CD8-positive, alpha-beta memory T cell (primary cell): ENCODE results near the gene LAMC1. TPM values are rescaled to one million over a fixed set of nuclear protein-coding genes. Genes with fewer than 3 reads are reported as not detected.

Experiments used
- CTCF ChIA-PET: fragments of 350-600 bp; sonication (Branson Sonifier 250); formaldehyde crosslinking; loops from one replicate; lab custom pipeline; 2021; ENCODE audit warnings: antibody characterized with exemption; lab: Charles Lee
- POLR2A ChIA-PET: fragments of 350-600 bp; sonication (Branson Sonifier 250); formaldehyde crosslinking; loops from one replicate; lab custom pipeline; 2021; ENCODE audit warnings: antibody characterized with exemption; lab: Charles Lee
- DNase-seq, 5 donors: peaks; one replicate each; pipeline versions ENCODE4 v3.0.0 to v3.0.0-alpha.2; 2020 to 2022; ENCODE audit warnings: mixed read lengths in 1 of 5
- H3K27ac ChIP-seq: one replicate; pipeline ENCODE4 v1.7.0; 2013; ENCODE audit warnings: low read depth, mild to moderate bottlenecking, low read length, moderate library complexity
- H3K27me3 ChIP-seq: 2 replicates; pipeline ENCODE4 v1.7.0; 2013; ENCODE audit warnings: low read length, mild to moderate bottlenecking; ENCODE audit not compliant: insufficient read depth, poor library complexity, severe bottlenecking
- H3K36me3 ChIP-seq: 2 replicates; pipeline ENCODE4 v1.7.0; 2013; ENCODE audit warnings: mild to moderate bottlenecking, low read length, moderate library complexity; ENCODE audit not compliant: insufficient read depth
- H3K4me1 ChIP-seq: 2 replicates; pipeline ENCODE4 v1.7.0; 2013; ENCODE audit warnings: mild to moderate bottlenecking, low read length, moderate library complexity; ENCODE audit not compliant: insufficient read depth
- H3K4me3 ChIP-seq: 2 replicates; pipeline ENCODE4 v1.7.0; 2013; ENCODE audit warnings: mild to moderate bottlenecking, low read length
- H3K9me3 ChIP-seq: 2 replicates; pipeline ENCODE4 v1.7.0; 2013; ENCODE audit warnings: mild to moderate bottlenecking, low read length
- H3K27ac Mint-ChIP-seq, 8 donors: one replicate each; pipeline ENCODE4 v1.8.0; 2020 to 2021; ENCODE audit warnings: mixed read lengths in 8 of 8, mild to moderate bottlenecking in 6 of 8, inconsistent platforms in 3 of 8, moderate library complexity in 3 of 8
- H3K27me3 Mint-ChIP-seq, 2 donors: one replicate each; pipeline ENCODE4 v1.8.0; 2020 to 2021; ENCODE audit warnings: mixed read lengths in 2 of 2, mild to moderate bottlenecking in 1 of 2, moderate library complexity in 1 of 2
- H3K36me3 Mint-ChIP-seq, 3 donors: one replicate each; pipeline ENCODE4 v1.8.0; 2020 to 2021; ENCODE audit warnings: mixed read lengths in 3 of 3, inconsistent platforms in 1 of 3, mild to moderate bottlenecking in 1 of 3
- H3K4me1 Mint-ChIP-seq, 3 donors: one replicate each; pipeline ENCODE4 v1.8.0; 2020 to 2021; ENCODE audit warnings: mixed read lengths in 3 of 3, inconsistent platforms in 1 of 3, mild to moderate bottlenecking in 1 of 3
- H3K4me3 Mint-ChIP-seq, 7 donors: one replicate each; pipeline ENCODE4 v1.8.0; 2020 to 2021; ENCODE audit warnings: mixed read lengths in 7 of 7, mild to moderate bottlenecking in 6 of 7, moderate library complexity in 4 of 7, inconsistent platforms in 2 of 7
- H3K9me3 Mint-ChIP-seq, 5 donors: one replicate each; pipeline ENCODE4 v1.8.0; 2020 to 2022; ENCODE audit warnings: mixed read lengths in 5 of 5, mild to moderate bottlenecking in 3 of 5, moderate library complexity in 2 of 5, inconsistent platforms in 1 of 5
- polyA plus RNA-seq: library from polyadenylated mRNA; unstranded; fragments of 300-500 nt; fragmentation: Illumina TruSeq; gene quantifications from one replicate; pipeline ENCODE4 v1.2.3, GENCODE V29; 2021
- total RNA-seq, 2 experiments: library from RNA; stranded (reverse); gene quantifications; one replicate each; pipeline ENCODE4 v1.2.3, GENCODE V29; 2021

LAMC1 gene
- total and polyA plus RNA-seq, 3 experiments from 2014 or later, result 0.33 to 0.58 TPM; not detected in 1

DNA sequence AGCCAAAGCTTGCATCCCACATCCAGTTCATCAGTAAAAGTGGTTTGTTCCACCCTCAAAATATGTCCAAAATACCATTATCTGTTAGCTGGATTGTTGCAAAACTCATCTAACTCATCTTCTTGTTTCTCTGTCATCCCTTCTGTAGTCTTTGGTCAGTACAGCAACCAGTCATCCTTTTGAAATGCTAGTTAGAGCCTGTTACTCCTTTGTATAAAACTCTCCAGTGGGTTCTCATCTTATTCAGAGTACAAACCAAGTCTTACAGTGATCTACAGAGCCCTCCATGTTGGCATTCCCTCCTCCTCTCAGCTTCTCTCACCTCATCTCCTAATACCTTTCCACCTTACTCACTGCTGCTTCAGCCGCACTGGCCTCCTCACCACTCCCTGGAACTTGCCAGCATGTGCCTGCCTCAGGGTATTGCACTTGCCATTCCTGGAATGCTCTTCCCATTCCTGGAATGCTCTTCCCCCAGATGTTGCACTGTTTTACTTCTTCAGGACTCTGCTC is 70.6 kb downstream of the LAMC1 start:
- H3K27ac Mint-ChIP-seq, result no peak overlapping the region
- H3K4me3 ChIP-seq, result no peak overlapping the region
- H3K4me1 ChIP-seq, result no peaks in the 10 kb centered on the region
- H3K27me3 Mint-ChIP-seq, result peaks cover 0 to 12% of the 10 kb centered on the region in 2 donors
- H3K9me3 ChIP-seq, result no peaks in the 10 kb centered on the region
- peaks cover 0 to 3% (median 0%) of the 10 kb centered on the region in 5 donors for H3K9me3 Mint-ChIP-seq
- no peak overlapping the region for H3K4me3 Mint-ChIP-seq
- no peaks in the 10 kb centered on the region for H3K27me3 ChIP-seq
- no peak for DNase-seq
- H3K4me1 Mint-ChIP-seq, result no peaks in the 10 kb centered on the region
- CTCF ChIA-PET, result no interaction called here
- POLR2A ChIA-PET, result no interaction called here
- no peak overlapping the region for H3K27ac ChIP-seq
- no peaks in the 10 kb centered on the region for H3K36me3 ChIP-seq
- H3K36me3 Mint-ChIP-seq, result no peaks in the 10 kb centered on the region

DNA sequence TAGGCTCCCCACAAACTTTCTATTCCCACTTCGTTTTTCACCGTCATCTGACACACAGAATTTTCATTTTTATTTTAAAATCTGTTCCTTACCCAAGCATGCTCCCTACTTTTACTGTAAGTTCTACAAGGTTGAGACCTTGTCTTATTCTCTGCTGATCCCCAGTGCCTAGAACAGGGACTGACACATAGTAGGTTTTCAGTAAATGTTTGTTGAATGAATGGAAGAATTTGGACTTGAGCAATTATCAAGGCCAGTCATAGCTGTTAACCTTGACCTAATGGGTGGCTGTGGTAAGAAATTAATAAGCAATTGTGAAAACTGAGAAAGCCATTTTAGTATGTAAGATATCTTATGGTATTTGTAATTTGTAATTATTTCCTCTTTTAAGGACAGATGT is 71.1 kb downstream of the LAMC1 start:
- H3K9me3 ChIP-seq, result no peaks in the 10 kb centered on the region
- Mint-ChIP-seq H3K4me1 (no peaks in the 10 kb centered on the region), H3K27me3 (peaks cover 0 to 12% of the 10 kb centered on the region in 2 donors), H3K27ac (no peak overlapping the region), H3K4me3 (no peak overlapping the region), H3K36me3 (no peaks in the 10 kb centered on the region), H3K9me3 (peaks cover 0 to 3% (median 0%) of the 10 kb centered on the region in 5 donors)
- no peaks in the 10 kb centered on the region for H3K27me3 ChIP-seq
- no peak overlapping the region for H3K4me3 ChIP-seq
- H3K4me1 ChIP-seq, result no peaks in the 10 kb centered on the region
- ChIA-PET POLR2A (no interaction called here), CTCF (no interaction called here)
- H3K27ac ChIP-seq, result no peak overlapping the region
- DNase-seq, result no peak
- no peaks in the 10 kb centered on the region for H3K36me3 ChIP-seq

DNA sequence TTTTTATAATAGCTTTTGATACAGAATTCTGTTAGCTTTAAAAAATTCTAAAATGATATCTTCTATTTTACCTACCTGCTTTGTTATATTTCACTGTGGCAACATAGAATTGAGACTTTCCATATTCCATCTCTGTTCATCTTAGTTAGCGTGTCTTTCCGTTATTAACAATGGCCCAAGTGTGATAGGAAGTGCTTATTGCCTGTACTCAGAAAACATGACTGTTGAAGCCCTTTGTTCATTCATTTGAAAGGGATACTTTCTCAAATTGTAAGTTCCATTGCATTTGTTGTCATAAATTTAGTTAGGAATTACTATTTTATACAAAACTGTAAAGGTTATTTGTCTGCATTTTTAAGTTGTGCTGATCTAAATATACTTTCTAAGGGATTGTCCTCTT is 73.1 kb downstream of the LAMC1 start:
- DNase-seq, result no peak
- Mint-ChIP-seq H3K27me3 (peaks cover 0 to 8% of the 10 kb centered on the region in 2 donors), H3K27ac (no peak overlapping the region), H3K36me3 (no peaks in the 10 kb centered on the region), H3K4me3 (no peak overlapping the region), H3K9me3 (peaks cover 0 to 3% (median 0%) of the 10 kb centered on the region in 5 donors), H3K4me1 (no peaks in the 10 kb centered on the region)
- ChIA-PET POLR2A (no interaction called here), CTCF (no interaction called here)
- Histone ChIP-seq H3K4me1 (no peaks in the 10 kb centered on the region), H3K9me3 (no peaks in the 10 kb centered on the region), H3K27me3 (no peaks in the 10 kb centered on the region), H3K36me3 (no peaks in the 10 kb centered on the region), H3K4me3 (no peak overlapping the region), H3K27ac (no peak overlapping the region)

DNA sequence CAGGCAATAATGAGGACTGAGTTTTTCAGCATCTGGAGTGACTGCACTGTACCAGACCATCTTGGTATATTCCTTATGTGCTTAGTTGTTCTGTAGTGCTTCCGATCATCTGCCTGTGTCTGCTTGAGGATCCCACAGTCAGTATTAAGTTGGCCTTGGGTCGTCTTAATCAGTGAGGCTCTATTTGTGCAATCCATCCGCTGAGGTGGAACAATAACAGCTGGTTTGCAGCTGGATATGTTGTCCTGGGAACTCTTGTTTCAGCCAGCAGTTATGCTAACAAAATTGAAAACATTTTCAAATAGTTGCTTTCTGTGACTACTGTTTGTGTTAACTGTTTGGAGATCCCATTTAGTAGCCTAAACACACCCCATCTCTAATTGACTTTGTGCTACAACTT is 73.7 kb downstream of the LAMC1 start:
- no peaks in the 10 kb centered on the region for H3K36me3 Mint-ChIP-seq
- H3K27ac ChIP-seq, result no peak overlapping the region
- no peaks in the 10 kb centered on the region for H3K27me3 ChIP-seq
- ChIA-PET POLR2A (no interaction called here), CTCF (no interaction called here)
- H3K4me1 Mint-ChIP-seq, result no peaks in the 10 kb centered on the region
- H3K36me3 ChIP-seq, result no peaks in the 10 kb centered on the region
- H3K9me3 Mint-ChIP-seq, result peaks cover 0 to 3% (median 0%) of the 10 kb centered on the region in 5 donors
- H3K27ac Mint-ChIP-seq, result no peak overlapping the region
- H3K27me3 Mint-ChIP-seq, result peaks cover 0 to 12% of the 10 kb centered on the region in 2 donors
- H3K9me3 ChIP-seq, result no peaks in the 10 kb centered on the region
- H3K4me3 Mint-ChIP-seq, result no peak overlapping the region
- no peak overlapping the region for H3K4me3 ChIP-seq
- no peak for DNase-seq
- no peaks in the 10 kb centered on the region for H3K4me1 ChIP-seq

DNA sequence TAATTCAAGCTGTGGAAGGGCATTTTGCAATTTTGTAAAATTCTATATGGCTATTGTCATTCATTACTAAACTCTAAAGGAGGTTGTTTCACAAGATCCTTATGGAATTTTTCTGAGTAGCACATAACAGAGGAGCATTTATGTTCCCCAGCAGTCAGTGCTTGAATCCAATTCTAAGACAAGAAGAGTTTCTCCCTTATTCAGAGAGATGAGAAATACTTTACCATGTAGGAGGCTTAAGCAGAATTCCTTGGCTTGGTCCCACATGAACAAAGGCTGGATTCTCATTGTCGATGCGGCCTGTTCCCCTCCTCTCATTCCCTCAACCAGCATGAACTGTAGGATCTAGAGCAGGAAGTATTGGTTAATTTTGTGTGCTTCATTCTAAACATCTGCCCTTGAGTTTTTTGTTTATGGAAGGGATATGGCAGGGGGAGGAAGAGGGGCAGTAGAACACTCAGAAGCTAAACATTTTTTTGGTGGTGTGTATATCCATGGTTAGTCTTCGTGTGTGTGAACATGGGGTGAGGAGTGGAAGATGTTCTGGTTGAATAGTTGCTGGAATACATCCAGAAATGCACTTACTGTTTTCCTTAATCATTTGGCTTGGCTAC is 74.3 kb downstream of the LAMC1 start:
- H3K4me3 ChIP-seq, result no peak overlapping the region
- Mint-ChIP-seq H3K27me3 (peaks cover 0 to 19% of the 10 kb centered on the region in 2 donors), H3K9me3 (peaks cover 0 to 3% (median 0%) of the 10 kb centered on the region in 5 donors), H3K4me3 (no peak overlapping the region), H3K36me3 (no peaks in the 10 kb centered on the region), H3K27ac (no peak overlapping the region), H3K4me1 (no peaks in the 10 kb centered on the region)
- CTCF ChIA-PET, result no interaction called here
- H3K4me1 ChIP-seq, result no peaks in the 10 kb centered on the region
- H3K27me3 ChIP-seq, result no peaks in the 10 kb centered on the region
- no peak for DNase-seq
- no peaks in the 10 kb centered on the region for H3K9me3 ChIP-seq
- no peaks in the 10 kb centered on the region for H3K36me3 ChIP-seq
- H3K27ac ChIP-seq, result no peak overlapping the region
- POLR2A ChIA-PET, result no interaction called here

DNA sequence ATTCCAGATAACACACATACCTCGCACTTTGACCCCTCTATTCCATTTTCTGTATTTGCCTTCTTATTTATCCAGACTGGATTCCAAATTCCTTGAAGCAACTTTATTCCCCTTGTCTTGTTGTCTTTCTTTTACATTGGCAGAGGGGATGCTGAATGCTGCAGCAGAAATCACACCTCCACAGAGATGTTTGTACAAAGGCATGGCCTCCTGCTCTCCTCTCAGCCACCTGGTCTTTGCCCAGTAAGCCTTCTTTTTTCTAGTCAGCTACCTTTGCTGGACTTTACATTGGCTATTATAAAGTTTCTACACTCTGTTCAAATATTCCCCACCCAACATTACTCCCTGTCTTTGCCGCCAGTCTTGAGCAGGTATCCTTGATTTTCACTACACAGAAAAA is 75.1 kb downstream of the LAMC1 start:
- H3K27ac Mint-ChIP-seq, result no peak overlapping the region
- Histone ChIP-seq H3K9me3 (no peaks in the 10 kb centered on the region), H3K4me3 (no peak overlapping the region), H3K27ac (no peak overlapping the region), H3K27me3 (no peaks in the 10 kb centered on the region), H3K4me1 (no peaks in the 10 kb centered on the region), H3K36me3 (no peaks in the 10 kb centered on the region)
- peaks cover 0 to 3% (median 0%) of the 10 kb centered on the region in 5 donors for H3K9me3 Mint-ChIP-seq
- no peak overlapping the region for H3K4me3 Mint-ChIP-seq
- H3K36me3 Mint-ChIP-seq, result no peaks in the 10 kb centered on the region
- DNase-seq, result no peak
- peaks cover 0 to 23% of the 10 kb centered on the region in 2 donors for H3K27me3 Mint-ChIP-seq
- ChIA-PET POLR2A (no interaction called here), CTCF (no interaction called here)
- no peaks in the 10 kb centered on the region for H3K4me1 Mint-ChIP-seq

DNA sequence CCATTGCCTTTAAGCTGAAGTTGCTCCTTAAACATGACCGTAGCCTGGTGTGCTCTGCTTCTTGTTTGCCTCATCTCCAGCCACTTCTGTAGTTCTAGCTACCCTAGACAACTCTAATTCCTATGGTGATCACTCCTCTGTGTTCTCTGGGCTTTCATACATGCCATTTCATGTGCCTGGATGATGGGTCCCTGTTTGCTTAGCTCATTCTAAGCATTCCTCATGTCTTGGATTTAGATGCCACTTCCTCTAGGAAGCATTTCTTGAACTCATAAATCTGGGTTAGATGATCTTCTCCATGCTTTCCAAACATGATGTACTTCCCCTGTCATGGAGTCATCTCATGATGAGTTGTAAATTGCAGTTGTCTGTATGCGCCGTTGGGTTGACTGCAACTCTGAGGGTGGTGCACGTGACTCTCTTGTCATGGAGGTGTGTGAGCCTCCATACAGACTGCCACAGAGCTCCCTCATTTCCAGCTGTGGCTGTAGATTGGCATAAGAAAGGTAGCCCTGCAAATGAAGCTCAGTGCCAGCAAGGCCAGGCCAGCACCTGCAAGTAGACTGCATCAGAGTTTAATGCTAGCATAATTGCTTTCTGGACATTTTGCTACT is 77.2 kb downstream of the LAMC1 start:
- Histone ChIP-seq H3K4me1 (no peaks in the 10 kb centered on the region), H3K9me3 (no peaks in the 10 kb centered on the region), H3K4me3 (no peak overlapping the region), H3K27ac (no peak overlapping the region), H3K27me3 (no peaks in the 10 kb centered on the region), H3K36me3 (no peaks in the 10 kb centered on the region)
- DNase-seq, result no peak
- POLR2A ChIA-PET, result no interaction called here
- Mint-ChIP-seq H3K27me3 (peaks cover 2 to 29% of the 10 kb centered on the region in 2 donors), H3K27ac (no peak overlapping the region), H3K9me3 (no peaks in the 10 kb centered on the region), H3K36me3 (no peaks in the 10 kb centered on the region), H3K4me1 (no peaks in the 10 kb centered on the region), H3K4me3 (no peak overlapping the region)
- CTCF ChIA-PET, result no interaction called here

DNA sequence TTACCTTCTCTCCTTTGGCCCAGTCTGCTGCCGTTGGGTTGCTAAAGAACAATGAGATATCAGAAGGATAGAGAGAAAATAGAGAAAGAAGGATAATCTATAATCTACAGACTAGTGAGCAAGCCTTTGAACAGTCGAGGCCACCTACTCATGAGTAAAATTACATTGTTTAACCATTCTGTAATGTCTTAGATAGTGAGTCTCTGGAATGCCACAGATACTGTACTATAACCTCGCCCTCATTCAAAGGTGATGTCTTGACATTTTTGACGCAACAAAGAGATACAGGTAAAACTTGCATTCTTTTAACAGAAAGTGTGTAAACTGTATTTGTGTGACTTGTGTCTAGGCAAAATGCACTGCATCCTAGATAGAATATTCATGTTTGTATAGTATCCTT is 77.9 kb downstream of the LAMC1 start:
- Mint-ChIP-seq H3K4me1 (no peaks in the 10 kb centered on the region), H3K9me3 (no peaks in the 10 kb centered on the region), H3K27me3 (peaks cover 2 to 31% of the 10 kb centered on the region in 2 donors), H3K36me3 (no peaks in the 10 kb centered on the region), H3K27ac (no peak overlapping the region), H3K4me3 (no peak overlapping the region)
- Histone ChIP-seq H3K9me3 (no peaks in the 10 kb centered on the region), H3K4me3 (no peak overlapping the region), H3K27ac (no peak overlapping the region), H3K27me3 (no peaks in the 10 kb centered on the region), H3K36me3 (no peaks in the 10 kb centered on the region), H3K4me1 (no peaks in the 10 kb centered on the region)
- POLR2A ChIA-PET, result no interaction called here
- DNase-seq, result no peak
- CTCF ChIA-PET, result no interaction called here
